Upper lobe of right lung (tissue), 1 donor: ENCODE data around the gene PARD3. TPM values are rescaled to one million over a fixed set of nuclear protein-coding genes. Genes with fewer than 3 reads are reported as not detected.

Experiments used
- ATAC-seq: fragments of 200-7000 bp; cut with Tn5 transposase; one replicate; pipeline ENCODE4 v1.9.1; 2020; ENCODE audit warnings: mild to moderate bottlenecking, moderate library complexity
- DNase-seq: peaks from one replicate; pipeline ENCODE4 v3.0.0-alpha.2; 2020
- H3K27ac ChIP-seq: fragments of 200-600 bp; one replicate; pipeline ENCODE4 v1.8.0; 2022
- H3K27me3 ChIP-seq: fragments of 200-600 bp; one replicate; pipeline ENCODE4 v1.8.0; 2022; ENCODE audit warnings: mild to moderate bottlenecking
- H3K36me3 ChIP-seq: fragments of 200-600 bp; one replicate; pipeline ENCODE4 v1.8.0; 2022
- H3K4me1 ChIP-seq: fragments of 200-600 bp; one replicate; pipeline ENCODE4 v1.8.0; 2022
- H3K4me3 ChIP-seq: fragments of 200-600 bp; one replicate; pipeline ENCODE4 v1.8.0; 2022; ENCODE audit warnings: mild to moderate bottlenecking
- H3K9me3 ChIP-seq: fragments of 200-600 bp; one replicate; pipeline ENCODE4 v1.8.0; 2022
- intact Hi-C: fragments of 100-400 bp; cut with DNase I; formaldehyde crosslinking; loops from one replicate; pipeline ENCODE4 v1.11.0; 2022
- total RNA-seq: library from RNA; stranded (reverse); fragmentation: NEBNext Ultra II Directional; extraction: Animal tissue kit (Norgen Biotek cat#: 25700); gene quantifications from one replicate; pipeline ENCODE4 v1.2.1, GENCODE V29; 2021
- TF ChIP-seq, protein P1 (sequence below): fragments of 200-600 bp; IDR thresholded peaks from one replicate; pipeline ENCODE4 v1.8.0; 2022; ENCODE audit warnings: antibody characterized with exemption
- donor health status: DM: no; HTN: yes; CAD: no; lungs with severe emphysema.

The PARD3 gene
- total RNA-seq, 1 donor from 2014 or later = 38.5 TPM

DNA sequence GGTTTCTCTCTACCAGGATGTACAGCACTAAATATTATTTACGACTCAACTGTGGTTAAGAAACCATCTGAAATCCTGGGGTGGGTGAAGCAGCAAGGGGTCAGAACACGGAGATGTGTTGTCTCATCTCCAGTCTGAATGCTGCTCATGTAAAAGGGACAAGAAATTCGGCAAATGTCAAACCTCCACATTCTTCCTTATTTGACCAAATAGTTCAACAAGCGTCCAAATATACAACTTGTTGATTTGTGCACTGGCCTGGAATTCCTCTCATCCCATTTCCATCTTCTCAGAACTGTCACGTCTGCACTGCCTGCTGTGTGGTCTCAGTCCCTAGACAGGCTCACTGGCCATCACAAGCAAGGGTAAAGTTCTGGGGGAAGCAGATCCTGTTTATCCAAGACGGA lies 520.0 kb downstream of the PARD3 start:
- no peaks in the 10 kb centered on the region for H3K9me3 ChIP-seq
- no peaks in the 10 kb centered on the region for H3K27me3 ChIP-seq
- peaks cover 8% of the 10 kb centered on the region for H3K4me1 ChIP-seq
- TF ChIP-seq, protein P1, sequence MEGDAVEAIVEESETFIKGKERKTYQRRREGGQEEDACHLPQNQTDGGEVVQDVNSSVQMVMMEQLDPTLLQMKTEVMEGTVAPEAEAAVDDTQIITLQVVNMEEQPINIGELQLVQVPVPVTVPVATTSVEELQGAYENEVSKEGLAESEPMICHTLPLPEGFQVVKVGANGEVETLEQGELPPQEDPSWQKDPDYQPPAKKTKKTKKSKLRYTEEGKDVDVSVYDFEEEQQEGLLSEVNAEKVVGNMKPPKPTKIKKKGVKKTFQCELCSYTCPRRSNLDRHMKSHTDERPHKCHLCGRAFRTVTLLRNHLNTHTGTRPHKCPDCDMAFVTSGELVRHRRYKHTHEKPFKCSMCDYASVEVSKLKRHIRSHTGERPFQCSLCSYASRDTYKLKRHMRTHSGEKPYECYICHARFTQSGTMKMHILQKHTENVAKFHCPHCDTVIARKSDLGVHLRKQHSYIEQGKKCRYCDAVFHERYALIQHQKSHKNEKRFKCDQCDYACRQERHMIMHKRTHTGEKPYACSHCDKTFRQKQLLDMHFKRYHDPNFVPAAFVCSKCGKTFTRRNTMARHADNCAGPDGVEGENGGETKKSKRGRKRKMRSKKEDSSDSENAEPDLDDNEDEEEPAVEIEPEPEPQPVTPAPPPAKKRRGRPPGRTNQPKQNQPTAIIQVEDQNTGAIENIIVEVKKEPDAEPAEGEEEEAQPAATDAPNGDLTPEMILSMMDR = no peak
- H3K36me3 ChIP-seq = no peaks in the 10 kb centered on the region
- no peak overlapping the region for H3K4me3 ChIP-seq
- intact Hi-C loops = no loop called here
- ATAC-seq (peak; percentile 64), DNase-seq (no peak)
- no peak overlapping the region for H3K27ac ChIP-seq

DNA sequence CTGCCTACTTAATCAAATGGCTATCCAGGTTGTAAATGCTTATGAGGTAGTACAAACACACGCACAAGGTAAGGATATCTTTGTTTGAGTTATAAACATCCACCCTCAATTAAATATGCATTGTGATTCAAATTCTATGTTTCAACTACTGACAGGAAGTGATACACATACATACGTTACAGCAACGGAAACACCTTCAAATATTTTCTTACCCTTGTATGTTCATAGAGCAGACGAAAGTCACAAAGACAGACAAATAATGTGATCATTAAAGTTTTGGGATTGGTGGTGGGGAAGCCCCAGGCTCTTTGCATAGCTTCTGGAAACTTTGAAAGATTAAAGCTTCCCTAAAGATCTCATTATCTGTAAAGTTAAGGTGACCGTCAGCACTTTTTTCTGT lies 521.0 kb downstream of the PARD3 start:
- ATAC-seq = no peak
- no peaks in the 10 kb centered on the region for H3K36me3 ChIP-seq
- intact Hi-C loops = no loop called here
- TF ChIP-seq, protein P1 = no peak
- no peaks in the 10 kb centered on the region for H3K27me3 ChIP-seq
- peaks cover 8% of the 10 kb centered on the region for H3K4me1 ChIP-seq
- no peak overlapping the region for H3K27ac ChIP-seq
- no peaks in the 10 kb centered on the region for H3K9me3 ChIP-seq
- DNase-seq = no peak
- no peak overlapping the region for H3K4me3 ChIP-seq

DNA sequence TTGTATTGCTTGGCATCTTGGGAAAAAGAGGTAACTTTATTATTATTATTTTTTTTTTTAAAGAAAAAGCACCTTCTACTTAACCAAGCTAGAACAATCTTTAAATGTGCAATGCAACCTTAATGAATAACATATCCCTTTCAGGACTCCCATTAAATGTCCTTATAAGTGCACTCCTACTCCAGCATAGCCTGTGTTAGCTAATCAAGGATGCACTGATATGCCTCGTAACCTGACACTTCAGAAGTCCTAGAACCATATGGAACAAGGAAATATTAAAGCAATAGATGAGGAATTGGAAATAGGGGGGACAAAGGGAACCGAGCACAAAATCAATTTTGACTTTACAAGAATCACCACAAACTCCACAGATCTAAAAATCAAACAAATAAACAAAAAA lies 522.4 kb downstream of the PARD3 start:
- intact Hi-C loops = no loop called here

DNA sequence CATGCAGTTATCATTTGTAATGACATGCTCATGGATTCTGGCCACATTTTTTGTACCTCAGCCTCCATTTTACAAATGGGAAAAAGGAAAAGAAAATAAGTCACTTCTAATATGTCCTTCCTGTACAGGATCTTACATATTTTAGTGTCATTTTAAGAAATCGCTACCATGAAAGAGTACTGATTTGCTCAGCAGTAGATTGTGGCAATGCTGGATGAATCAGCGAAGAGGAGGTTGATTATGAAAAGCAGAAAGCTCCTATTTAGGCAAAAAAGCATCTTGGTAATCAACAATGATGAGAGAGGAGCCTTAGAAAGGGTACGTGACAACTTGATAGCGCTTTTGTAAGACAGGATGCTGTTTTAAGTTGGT lies 522.9 kb downstream of the PARD3 start:
- H3K9me3 ChIP-seq = no peaks in the 10 kb centered on the region
- H3K4me1 ChIP-seq = peaks cover 8% of the 10 kb centered on the region
- ATAC-seq (no peak), DNase-seq (no peak)
- H3K27ac ChIP-seq = no peak overlapping the region
- TF ChIP-seq, protein P1 = no peak
- H3K36me3 ChIP-seq = no peaks in the 10 kb centered on the region
- H3K27me3 ChIP-seq = no peaks in the 10 kb centered on the region
- intact Hi-C loops = no loop called here
- H3K4me3 ChIP-seq = no peak overlapping the region

More for the DNA sequence above, 522.4 kb downstream of the PARD3 start:
- H3K27ac ChIP-seq = no peak overlapping the region
- peaks cover 8% of the 10 kb centered on the region for H3K4me1 ChIP-seq
- TF ChIP-seq, protein P1 = no peak
- ATAC-seq (no peak), DNase-seq (no peak)
- H3K27me3 ChIP-seq = no peaks in the 10 kb centered on the region
- H3K4me3 ChIP-seq = no peak overlapping the region
- no peaks in the 10 kb centered on the region for H3K9me3 ChIP-seq
- H3K36me3 ChIP-seq = no peaks in the 10 kb centered on the region

DNA sequence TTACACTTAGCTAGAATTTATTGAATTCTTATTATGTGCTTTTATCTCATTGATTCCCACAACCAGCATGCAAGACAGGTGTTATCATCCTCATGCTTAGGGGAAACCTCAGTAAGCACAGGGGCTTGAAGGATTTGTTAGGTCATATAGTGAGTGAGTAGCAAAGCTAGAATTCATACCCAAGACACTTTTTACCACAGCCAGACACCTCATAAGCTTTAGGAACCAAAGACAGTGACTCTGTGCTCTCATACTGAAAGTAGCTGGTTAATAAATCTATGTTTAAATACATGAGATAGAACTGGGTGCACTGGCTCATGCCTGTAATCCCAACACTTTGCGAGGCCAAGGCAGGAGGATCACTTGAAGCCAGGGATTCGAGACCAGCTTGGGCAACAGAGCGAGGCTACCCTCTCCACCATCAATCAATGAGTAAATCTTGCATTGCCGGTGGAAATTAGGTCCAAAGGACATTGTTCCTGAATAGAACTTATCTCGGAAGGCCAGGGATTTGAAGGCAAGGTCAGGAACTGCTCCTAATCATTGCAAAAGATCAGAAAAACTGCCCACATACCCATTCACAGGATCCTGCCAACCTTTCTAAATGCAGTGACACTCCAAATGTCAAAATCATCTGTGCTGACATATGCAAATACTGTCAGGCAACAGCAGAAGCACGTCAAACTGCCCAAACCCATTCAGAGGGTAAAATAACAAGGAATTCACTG lies 523.5 kb downstream of the PARD3 start:
- DNase-seq (no peak), ATAC-seq (no peak)
- TF ChIP-seq, protein P1 = no peak
- H3K9me3 ChIP-seq = no peaks in the 10 kb centered on the region
- H3K36me3 ChIP-seq = no peaks in the 10 kb centered on the region
- H3K27ac ChIP-seq = peak overlapping the region; percentile 14
- H3K27me3 ChIP-seq = no peaks in the 10 kb centered on the region
- intact Hi-C loops = no loop called here
- peaks cover 8% of the 10 kb centered on the region for H3K4me1 ChIP-seq
- H3K4me3 ChIP-seq = no peak overlapping the region
